ENCODE data around the gene FGF19. TPM values are rescaled to one million over a fixed set of nuclear protein-coding genes. Genes with fewer than 3 reads are reported as not detected.

Gene FGF19
- total and polyA plus RNA-seq, 2 donors (not counting 1 experiment from before 2014, with no cell fraction given), result not detected

- H3K9ac ChIP-seq (ENCODE audit: low read length), result no peak overlapping the region
- WGBS (ENCODE audit: insufficient coverage), result 97% methylated on average over 10 of the region's 12 CpGs
- intact Hi-C loops (cut with micrococcal nuclease), result no loop called here
- Mint-ChIP-seq H3K9me3 (ENCODE audit: insufficient read depth) (no peaks in the 10 kb centered on the region), H3K4me1 (no peaks in the 10 kb centered on the region), H3K4me3 (no peak overlapping the region), H3K27ac (no peak overlapping the region), H3K27me3 (no peaks in the 10 kb centered on the region)
- H3K27me3 ChIP-seq (replicated peaks in 1 of 4; ENCODE audit: control extremely low read depth in 1 of 4, control insufficient read depth in 3 of 4, insufficient read depth in 4 of 4, low read length in 3 of 4), result no peaks in the 10 kb centered on the region
- H3K4me1 ChIP-seq (ENCODE audit: control insufficient read depth in 2 of 2, insufficient read depth in 2 of 2, low read length in 2 of 2), result no peaks in the 10 kb centered on the region
- H3K79me2 ChIP-seq (ENCODE audit: control insufficient read depth, insufficient read depth, low read length), result no peaks in the 10 kb centered on the region
- no peaks in the 10 kb centered on the region for H3K9me3 ChIP-seq (ENCODE audit: control extremely low read depth in 1 of 3, control insufficient read depth in 2 of 3, insufficient read depth in 1 of 3, low read length in 2 of 3)
- peaks cover 0 to 14% of the 10 kb centered on the region in 2 experiments for H3K36me3 ChIP-seq (replicated peaks in 1 of 2; ENCODE audit: control extremely low read depth in 1 of 2, control insufficient read depth in 1 of 2, extremely low read depth in 1 of 2, insufficient read depth in 2 of 2, low read length in 1 of 2)
- POLR2A ChIA-PET, result no interaction called here
- TF ChIP-seq EZH2 (IDR thresholded peaks at IDR 0.05; ENCODE audit: borderline replicate concordance, insufficient read depth, low read depth, low read length, poor library complexity, severe bottlenecking), result no peak
- TF ChIP-seq, protein P1, sequence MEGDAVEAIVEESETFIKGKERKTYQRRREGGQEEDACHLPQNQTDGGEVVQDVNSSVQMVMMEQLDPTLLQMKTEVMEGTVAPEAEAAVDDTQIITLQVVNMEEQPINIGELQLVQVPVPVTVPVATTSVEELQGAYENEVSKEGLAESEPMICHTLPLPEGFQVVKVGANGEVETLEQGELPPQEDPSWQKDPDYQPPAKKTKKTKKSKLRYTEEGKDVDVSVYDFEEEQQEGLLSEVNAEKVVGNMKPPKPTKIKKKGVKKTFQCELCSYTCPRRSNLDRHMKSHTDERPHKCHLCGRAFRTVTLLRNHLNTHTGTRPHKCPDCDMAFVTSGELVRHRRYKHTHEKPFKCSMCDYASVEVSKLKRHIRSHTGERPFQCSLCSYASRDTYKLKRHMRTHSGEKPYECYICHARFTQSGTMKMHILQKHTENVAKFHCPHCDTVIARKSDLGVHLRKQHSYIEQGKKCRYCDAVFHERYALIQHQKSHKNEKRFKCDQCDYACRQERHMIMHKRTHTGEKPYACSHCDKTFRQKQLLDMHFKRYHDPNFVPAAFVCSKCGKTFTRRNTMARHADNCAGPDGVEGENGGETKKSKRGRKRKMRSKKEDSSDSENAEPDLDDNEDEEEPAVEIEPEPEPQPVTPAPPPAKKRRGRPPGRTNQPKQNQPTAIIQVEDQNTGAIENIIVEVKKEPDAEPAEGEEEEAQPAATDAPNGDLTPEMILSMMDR (IDR thresholded peaks at IDR 0.05), result no peak
- H3K4me2 ChIP-seq (replicated peaks; ENCODE audit: low read depth, low read length, poor library complexity, severe bottlenecking), result no peak overlapping the region
- no peak overlapping the region for H3K27ac ChIP-seq (ENCODE audit: low read length in 2 of 2)
- H3K4me3 ChIP-seq (ENCODE audit: control extremely low read depth in 1 of 5, extremely low read depth in 1 of 5, insufficient read depth in 1 of 5, low read depth in 2 of 5, low read length in 4 of 5), result no peak overlapping the region
- H2AFZ ChIP-seq (ENCODE audit: insufficient read depth, low read depth, low read length, poor library complexity, severe bottlenecking), result no peak overlapping the region
- DNase-seq (no peak), ATAC-seq (ENCODE audit: low read depth) (no peak)
- no peaks in the 10 kb centered on the region for H4K20me1 ChIP-seq (ENCODE audit: control insufficient read depth, insufficient read depth, low read length, poor library complexity, severe bottlenecking)
- CTCF ChIA-PET, result interaction anchor here (2.0 kb wide), 1 partner anchor 10 kb away, joined by 13 read pairs; no protein-coding TSS in a partner anchor
These were observed 44.2 kb downstream of the FGF19 start for GRCh38 chr11:69659591-69659990.

GRCh38 chr11:69658626-69659450 is 45.0 kb downstream of the FGF19 start:
- H3K27ac Mint-ChIP-seq, result no peak overlapping the region
- ChIA-PET POLR2A (no interaction called here), CTCF (interaction anchor here (2.0 kb wide), 1 partner anchor 11 kb away, joined by 13 read pairs; no protein-coding TSS in a partner anchor)

More at GRCh38 chr11:69658626-69659450, 45.0 kb downstream of the FGF19 start:
- Histone ChIP-seq H3K27me3 (replicated peaks in 1 of 4; ENCODE audit: control extremely low read depth in 1 of 4, control insufficient read depth in 3 of 4, insufficient read depth in 4 of 4, low read length in 3 of 4) (no peaks in the 10 kb centered on the region), H3K27ac (ENCODE audit: low read length in 2 of 2) (no peak overlapping the region), H2AFZ (ENCODE audit: insufficient read depth, low read depth, low read length, poor library complexity, severe bottlenecking) (no peak overlapping the region), H3K36me3 (replicated peaks in 1 of 2; ENCODE audit: control extremely low read depth in 1 of 2, control insufficient read depth in 1 of 2, extremely low read depth in 1 of 2, insufficient read depth in 2 of 2, low read length in 1 of 2) (peaks cover 0 to 7% of the 10 kb centered on the region in 2 experiments), H3K4me2 (replicated peaks; ENCODE audit: low read depth, low read length, poor library complexity, severe bottlenecking) (no peak overlapping the region), H3K79me2 (ENCODE audit: control insufficient read depth, insufficient read depth, low read length) (no peaks in the 10 kb centered on the region), H3K9me3 (ENCODE audit: control extremely low read depth in 1 of 3, control insufficient read depth in 2 of 3, insufficient read depth in 1 of 3, low read length in 2 of 3) (no peaks in the 10 kb centered on the region), H3K4me3 (ENCODE audit: control extremely low read depth in 1 of 5, extremely low read depth in 1 of 5, insufficient read depth in 1 of 5, low read depth in 2 of 5, low read length in 4 of 5) (no peak overlapping the region), H3K4me1 (ENCODE audit: control insufficient read depth in 2 of 2, insufficient read depth in 2 of 2, low read length in 2 of 2) (no peaks in the 10 kb centered on the region), H3K9ac (ENCODE audit: low read length) (no peak overlapping the region), H4K20me1 (ENCODE audit: control insufficient read depth, insufficient read depth, low read length, poor library complexity, severe bottlenecking) (no peaks in the 10 kb centered on the region)
- intact Hi-C loops (cut with micrococcal nuclease), result no loop called here
- Mint-ChIP-seq H3K9me3 (ENCODE audit: insufficient read depth) (no peaks in the 10 kb centered on the region), H3K4me3 (no peak overlapping the region), H3K4me1 (no peaks in the 10 kb centered on the region), H3K27me3 (no peaks in the 10 kb centered on the region)
- no peak for ATAC-seq (ENCODE audit: low read depth)
- TF ChIP-seq, protein P1 (IDR thresholded peaks at IDR 0.05), result no peak
- no peak for TF ChIP-seq EZH2 (IDR thresholded peaks at IDR 0.05; ENCODE audit: borderline replicate concordance, insufficient read depth, low read depth, low read length, poor library complexity, severe bottlenecking)
- 94% methylated on average over 15 of the region's 18 CpGs for WGBS (ENCODE audit: insufficient coverage)
- no peak for DNase-seq
